Measurements from ENCODE around the gene FCHSD2.
"Not testable (repeated sequence)": the region's sequence is repeated elsewhere in the genome, so short reads cannot be mapped to it uniquely, and the experiment has no call there.

FCHSD2 gene

GRCh38 chr11:72918851-72919250 is 223.3 kb downstream of the FCHSD2 start:
- DNase-seq, result no peak

- no peak for DNase-seq
Measured at GRCh38 chr11:72912253-72912652, 229.9 kb downstream of the FCHSD2 start.

GRCh38 chr11:72909558-72910388 is 232.3 kb downstream of the FCHSD2 start:
- DNase-seq, result not testable (repeated sequence)

- DNase-seq, result no peak
Measured at GRCh38 chr11:72908032-72908676, 234.0 kb downstream of the FCHSD2 start.

- DNase-seq, result no peak
Measured at GRCh38 chr11:72904016-72904415, 238.1 kb downstream of the FCHSD2 start.

GRCh38 chr11:72901374-72901773 is 240.7 kb downstream of the FCHSD2 start:
- DNase-seq, result no peak

- no peak for DNase-seq
Measured at GRCh38 chr11:72900013-72900412, 242.1 kb downstream of the FCHSD2 start.

- no peak for DNase-seq
Measured at GRCh38 chr11:72899238-72899637, 242.9 kb downstream of the FCHSD2 start.

GRCh38 chr11:72897506-72897905 is 244.6 kb downstream of the FCHSD2 start:
- no peak for DNase-seq

GRCh38 chr11:72896431-72896830 is 245.7 kb downstream of the FCHSD2 start:
- no peak for DNase-seq

- no peak for DNase-seq
Measured at GRCh38 chr11:72890881-72891280, 251.2 kb downstream of the FCHSD2 start.

- no peak for DNase-seq
Measured at GRCh38 chr11:72886619-72887018, 255.5 kb downstream of the FCHSD2 start.

- no peak for DNase-seq
Measured at GRCh38 chr11:72885749-72886609, 256.1 kb downstream of the FCHSD2 start.

- no peak for DNase-seq
Measured at GRCh38 chr11:72876147-72876546, 266.0 kb downstream of the FCHSD2 start.

- no peak for DNase-seq
Measured at GRCh38 chr11:72875736-72876135, 266.4 kb downstream of the FCHSD2 start.

- DNase-seq, result no peak
Measured at GRCh38 chr11:72872012-72872411, 270.1 kb downstream of the FCHSD2 start.

GRCh38 chr11:72871119-72871518 is 271.0 kb downstream of the FCHSD2 start:
- no peak for DNase-seq

- DNase-seq, result no peak
Measured at GRCh38 chr11:72869831-72870230, 272.3 kb downstream of the FCHSD2 start.

GRCh38 chr11:72867970-72868369 is 274.1 kb downstream of the FCHSD2 start:
- no peak for DNase-seq

- no peak for DNase-seq
Measured at GRCh38 chr11:72864702-72865655, 277.1 kb downstream of the FCHSD2 start.

- no peak for DNase-seq
Measured at GRCh38 chr11:72863916-72864315, 278.2 kb downstream of the FCHSD2 start.

GRCh38 chr11:72863091-72863490 is 279.0 kb downstream of the FCHSD2 start:
- no peak for DNase-seq

All from activated CD4-positive, alpha-beta T cell treated with anti-CD3 and anti-CD28 coated beads, Interleukin-2, amount 50 U/mL, for 4 hours (primary cell).